Measurements from ENCODE around the gene ARRB2. TPM values are rescaled to one million over a fixed set of nuclear protein-coding genes. Genes with fewer than 3 reads are reported as not detected.

The ARRB2 gene
- total RNA-seq, 1 donor from 2014 or later, result 10.3 TPM

- H3K4me3 ChIP-seq (ENCODE audit: insufficient read depth, low read depth, low read length), result no peak overlapping the region
- Mint-ChIP-seq H3K36me3 (ENCODE audit: low read depth, unreplicated experiment) (no peaks in the 10 kb centered on the region), H3K9me3 (ENCODE audit: unreplicated experiment) (no peaks in the 10 kb centered on the region), H3K27me3 (ENCODE audit: low read depth, unreplicated experiment) (peaks cover 33% of the 10 kb centered on the region), H3K27ac (ENCODE audit: unreplicated experiment) (no peak overlapping the region), H3K4me3 (ENCODE audit: unreplicated experiment) (no peak overlapping the region), H3K4me1 (ENCODE audit: low read depth, unreplicated experiment) (no peaks in the 10 kb centered on the region)
- no peaks in the 10 kb centered on the region for H3K9me3 ChIP-seq (ENCODE audit: insufficient read depth, low read depth, low read length)
- FAIRE-seq (no peak), DNase-seq (ENCODE audit: low read depth) (no peak)
- no peaks in the 10 kb centered on the region for H4K20me1 ChIP-seq (ENCODE audit: insufficient read depth, low read length)
- no peak overlapping the region for H3K27ac ChIP-seq (ENCODE audit: low read depth, low read length)
- H3K79me2 ChIP-seq (ENCODE audit: insufficient read depth, low read length), result no peaks in the 10 kb centered on the region
- H3K36me3 ChIP-seq (ENCODE audit: insufficient read depth, low read length), result no peaks in the 10 kb centered on the region
- H3K27me3 ChIP-seq (ENCODE audit: insufficient read depth, low read length), result peaks cover 11% of the 10 kb centered on the region
- H2AFZ ChIP-seq (ENCODE audit: low read depth, low read length), result no peak overlapping the region
- H3K4me2 ChIP-seq (ENCODE audit: low read length), result no peak overlapping the region
- no peaks in the 10 kb centered on the region for H3K4me1 ChIP-seq (ENCODE audit: insufficient read depth, low read length)
- no peak overlapping the region for H3K9ac ChIP-seq (ENCODE audit: low read length)
- no peak for TF ChIP-seq EZH2 (IDR thresholded peaks at IDR 0.05; ENCODE audit: insufficient read depth, low read length)
- TF ChIP-seq CTCF (IDR thresholded peaks at IDR 0.05; ENCODE audit: insufficient read depth, low read depth, low read length), result no peak
Observed at GRCh38 chr17:4768298-4768697, 57.9 kb downstream of the ARRB2 start.

- Histone ChIP-seq H3K4me2 (ENCODE audit: low read length) (no peak overlapping the region), H3K36me3 (ENCODE audit: insufficient read depth, low read length) (no peaks in the 10 kb centered on the region), H3K27me3 (ENCODE audit: insufficient read depth, low read length) (peaks cover 18% of the 10 kb centered on the region), H3K9me3 (ENCODE audit: insufficient read depth, low read depth, low read length) (no peaks in the 10 kb centered on the region), H3K27ac (ENCODE audit: low read depth, low read length) (no peak overlapping the region), H2AFZ (ENCODE audit: low read depth, low read length) (no peak overlapping the region), H3K4me1 (ENCODE audit: insufficient read depth, low read length) (no peaks in the 10 kb centered on the region), H3K79me2 (ENCODE audit: insufficient read depth, low read length) (no peaks in the 10 kb centered on the region), H3K9ac (ENCODE audit: low read length) (no peak overlapping the region), H4K20me1 (ENCODE audit: insufficient read depth, low read length) (no peaks in the 10 kb centered on the region), H3K4me3 (ENCODE audit: insufficient read depth, low read depth, low read length) (no peak overlapping the region)
- TF ChIP-seq EZH2 (IDR thresholded peaks at IDR 0.05; ENCODE audit: insufficient read depth, low read length) (no peak), CTCF (IDR thresholded peaks at IDR 0.05; ENCODE audit: insufficient read depth, low read depth, low read length) (no peak)
- H3K9me3 Mint-ChIP-seq (ENCODE audit: unreplicated experiment), result no peaks in the 10 kb centered on the region
- H3K27ac Mint-ChIP-seq (ENCODE audit: unreplicated experiment), result no peak overlapping the region
- no peak overlapping the region for H3K4me3 Mint-ChIP-seq (ENCODE audit: unreplicated experiment)
- FAIRE-seq (no peak), DNase-seq (ENCODE audit: low read depth) (peak; percentile 20)
- no peaks in the 10 kb centered on the region for H3K36me3 Mint-ChIP-seq (ENCODE audit: low read depth, unreplicated experiment)
- H3K4me1 Mint-ChIP-seq (ENCODE audit: low read depth, unreplicated experiment), result no peaks in the 10 kb centered on the region
- peaks cover 38% of the 10 kb centered on the region for H3K27me3 Mint-ChIP-seq (ENCODE audit: low read depth, unreplicated experiment)
Observed at GRCh38 chr17:4769628-4770027, 59.2 kb downstream of the ARRB2 start.

Other genes starting within 250 kb of the ARRB2 start
- 1.3 and 4.3 TPM in 2 replicates for gene SPNS2, start 211.8 kb upstream of the ARRB2 start, total RNA-seq
- gene MYBBP1A, start 155.2 kb upstream of the ARRB2 start, total RNA-seq, result 70.0 and 71.1 TPM in 2 replicates
- not detected in 2 replicates for gene GGT6, start 150.1 kb upstream of the ARRB2 start, total RNA-seq
- 0.18 and 0.26 TPM in 2 replicates for gene SMTNL2, start 126.1 kb upstream of the ARRB2 start, total RNA-seq
- 0.07 TPM in 1 of 2 replicates, not detected in the other for gene ALOX15, start 69.0 kb upstream of the ARRB2 start, total RNA-seq
- 51.6 and 52.7 TPM in 2 replicates for gene PELP1, start 6.5 kb upstream of the ARRB2 start, total RNA-seq
- 8.5 and 9.9 TPM in 2 replicates for gene MED11, start 20.8 kb downstream of the ARRB2 start, total RNA-seq
- 0.09 and 0.12 TPM in 2 replicates for gene ZMYND15, start 29.2 kb downstream of the ARRB2 start, total RNA-seq
- gene CXCL16, start 29.3 kb downstream of the ARRB2 start, total RNA-seq, result 2.2 and 3.2 TPM in 2 replicates
- not detected in 2 replicates for gene TM4SF5, start 61.3 kb downstream of the ARRB2 start, total RNA-seq
- gene VMO1, start 75.7 kb downstream of the ARRB2 start, total RNA-seq, result 0.75 TPM in 1 of 2 replicates, not detected in the other
- not detected in 2 replicates for gene GLTPD2, start 78.3 kb downstream of the ARRB2 start, total RNA-seq
- gene PSMB6, start 85.5 kb downstream of the ARRB2 start, total RNA-seq, result 154 and 161 TPM in 2 replicates
- gene PLD2, start 96.5 kb downstream of the ARRB2 start, total RNA-seq, result 21.4 and 29.3 TPM in 2 replicates
- gene MINK1, start 122.7 kb downstream of the ARRB2 start, total RNA-seq, result 51.3 and 63.2 TPM in 2 replicates
- gene C17orf107, start 188.9 kb downstream of the ARRB2 start, total RNA-seq, result 2.2 and 3.9 TPM in 2 replicates
- gene CHRNE, start 192.5 kb downstream of the ARRB2 start, total RNA-seq, result 0.20 and 0.43 TPM in 2 replicates
- gene GP1BA, start 221.6 kb downstream of the ARRB2 start, total RNA-seq, result 0.09 TPM in 1 of 2 replicates, not detected in the other
- gene SLC25A11, start 229.4 kb downstream of the ARRB2 start, total RNA-seq, result 36.8 and 43.0 TPM in 2 replicates
- gene RNF167, start 229.6 kb downstream of the ARRB2 start, total RNA-seq, result 88.0 and 89.7 TPM in 2 replicates
- 1,246 and 1,346 TPM in 2 replicates for gene PFN1, start 237.9 kb downstream of the ARRB2 start, total RNA-seq
- gene ENO3, start 240.5 kb downstream of the ARRB2 start, total RNA-seq, result 12.7 and 20.4 TPM in 2 replicates